Fibroblast of lung (primary cell): Measurements from ENCODE around the gene CTBP2.

ENCODE experiments used
- CTCF ChIP-seq, 2 donors: IDR thresholded peaks in 1 of 2; conservative IDR thresholded peaks in 1 of 2; 1 replicate in 1 of 2; 2 replicates in 1 of 2; pipeline ENCODE4 v1.5.1; 2011 to 2012; ENCODE audit warnings: low read length in 2 of 2, control low read depth in 1 of 2, inconsistent platforms in 1 of 2, low read depth in 1 of 2, mild to moderate bottlenecking in 1 of 2
- EZH2 ChIP-seq: IDR thresholded peaks from 2 replicates; pipeline ENCODE4 v1.5.1; 2012; ENCODE audit warnings: low read length, control low read depth, mild to moderate bottlenecking; ENCODE audit errors: missing control alignments

- TF ChIP-seq CTCF (conservative IDR thresholded peaks at IDR 0.05 in 1 of 2, IDR thresholded peaks at IDR 0.05 in 1 of 2; ENCODE audit: low read depth in 1 of 2, low read length in 2 of 2) (no peak), EZH2 (no peak)
Observed at GRCh38 chr10:125124115-125124487, 36.3 kb downstream of the CTBP2 start.
